HEK293 (cell line): Measurements from ENCODE around the gene NPRL2.
A peak's percentile ranks its signal among the peaks of the same experiment; 100 is the strongest.

Source experiments
- CTCF ChIA-PET: fragments of 350-600 bp; formaldehyde crosslinking; extraction: SDS; loops from one replicate; lab custom pipeline; 2021; ENCODE audit warnings: antibody characterized with exemption; lab: Yijun Ruan, JAX
- POLR2A ChIA-PET: fragments of 300-600 bp; formaldehyde crosslinking; extraction: SDS; loops from one replicate; lab custom pipeline; 2020; ENCODE audit warnings: antibody characterized with exemption, inconsistent platforms; lab: Yijun Ruan, JAX
- H3K27ac ChIP-seq: fragments of 200-500 bp; sonication (Bioruptor generic); 2 replicates; pipeline ENCODE4 v1.5.1; 2014; ENCODE audit warnings: low read depth, low read length, control low read depth, inconsistent platforms; ENCODE audit errors: extremely low read depth
- H3K36me3 ChIP-seq, 2 experiments: fragments of 200-500 bp in 1 of 2; sonication (Bioruptor generic) in 1 of 2; 1 replicate in 1 of 2; 2 replicates in 1 of 2; pipeline ENCODE4 v1.5.1; 2014 to 2017; ENCODE audit warnings: inconsistent platforms in 2 of 2, low read length in 2 of 2; ENCODE audit not compliant: control insufficient read depth in 2 of 2, insufficient read depth in 1 of 2
- H3K4me1 ChIP-seq: fragments of 200-500 bp; sonication (Bioruptor generic); 2 replicates; pipeline ENCODE4 v1.5.1; 2014; ENCODE audit warnings: mild to moderate bottlenecking, low read length, inconsistent platforms; ENCODE audit not compliant: control insufficient read depth, insufficient read depth
- H3K4me3 ChIP-seq: 2 replicates; pipeline ENCODE4 v1.5.1; 2011; ENCODE audit warnings: low read depth, mild to moderate bottlenecking, control low read depth, low read length, moderate library complexity
- H3K9me3 ChIP-seq: fragments of 200-500 bp; sonication (Bioruptor generic); 2 replicates; pipeline ENCODE4 v1.5.1; 2014; ENCODE audit warnings: low read depth, low read length, inconsistent platforms; ENCODE audit not compliant: control insufficient read depth, insufficient read depth
- BCL11A ChIP-seq: fragments of 450-650 bp; formaldehyde crosslinking; IDR thresholded peaks from 2 replicates; pipeline ENCODE4 v1.5.1; 2016; ENCODE audit warnings: low read depth, missing biosample characterization, missing genetic modification characterization
- GLIS1 ChIP-seq: fragments of 450-650 bp; formaldehyde crosslinking; IDR thresholded peaks from 2 replicates; pipeline ENCODE4 v1.5.1; 2016; ENCODE audit warnings: missing biosample characterization, missing genetic modification characterization
- GLIS2 ChIP-seq: fragments of 450-650 bp; formaldehyde crosslinking; IDR thresholded peaks from 2 replicates; pipeline ENCODE4 v1.5.1; 2016; ENCODE audit warnings: missing biosample characterization, missing genetic modification characterization
- KLF1 ChIP-seq: fragments of 450-650 bp; formaldehyde crosslinking; IDR thresholded peaks from 2 replicates; pipeline ENCODE4 v1.5.1; 2016; ENCODE audit warnings: missing biosample characterization, missing genetic modification characterization
- OVOL3 ChIP-seq: fragments of 450-650 bp; formaldehyde crosslinking; IDR thresholded peaks from 2 replicates; pipeline ENCODE4 v1.5.1; 2016; ENCODE audit warnings: missing biosample characterization, missing genetic modification characterization
- PRDM1 ChIP-seq: fragments of 450-650 bp; formaldehyde crosslinking; IDR thresholded peaks from 2 replicates; pipeline ENCODE4; 2016; ENCODE audit warnings: missing biosample characterization, missing genetic modification characterization
- SCRT1 ChIP-seq: fragments of 450-650 bp; formaldehyde crosslinking; IDR thresholded peaks from 2 replicates; pipeline ENCODE4 v1.5.1; 2016; ENCODE audit warnings: missing biosample characterization, missing genetic modification characterization, borderline replicate concordance
- TRIM28 ChIP-seq: IDR thresholded peaks from 2 replicates; pipeline ENCODE4 v1.6.1; 2011; ENCODE audit warnings: low read length, control low read depth, borderline replicate concordance
- ZBTB1 ChIP-seq: fragments of 450-650 bp; formaldehyde crosslinking; IDR thresholded peaks from 2 replicates; pipeline ENCODE4 v1.5.1; 2016; ENCODE audit warnings: missing biosample characterization, missing genetic modification characterization
- ZBTB20 ChIP-seq: fragments of 450-650 bp; formaldehyde crosslinking; IDR thresholded peaks from 2 replicates; pipeline ENCODE4 v1.5.1; 2016; ENCODE audit warnings: missing biosample characterization, missing genetic modification characterization
- ZFP69B ChIP-seq: fragments of 450-650 bp; formaldehyde crosslinking; IDR thresholded peaks from 2 replicates; pipeline ENCODE4 v1.5.1; 2016; ENCODE audit warnings: missing biosample characterization, missing genetic modification characterization
- ZIC2 ChIP-seq: fragments of 450-650 bp; formaldehyde crosslinking; IDR thresholded peaks from 2 replicates; pipeline ENCODE4 v1.5.1; 2016; ENCODE audit warnings: missing biosample characterization, missing genetic modification characterization
- ZNF157 ChIP-seq: fragments of 450-650 bp; formaldehyde crosslinking; IDR thresholded peaks from 2 replicates; pipeline ENCODE4 v1.5.1; 2016; ENCODE audit warnings: missing biosample characterization, missing genetic modification characterization
- ZNF16 ChIP-seq: fragments of 450-650 bp; formaldehyde crosslinking; IDR thresholded peaks from 2 replicates; pipeline ENCODE4 v1.5.1; 2016; ENCODE audit warnings: low read depth, missing biosample characterization, missing genetic modification characterization
- ZNF248 ChIP-seq: fragments of 450-650 bp; formaldehyde crosslinking; IDR thresholded peaks from 2 replicates; pipeline ENCODE4 v1.5.1; 2017; ENCODE audit warnings: missing biosample characterization, missing genetic modification characterization
- ZNF626 ChIP-seq: fragments of 450-650 bp; sonication (Bioruptor Pico); formaldehyde crosslinking; IDR thresholded peaks from 2 replicates; pipeline ENCODE4 v1.5.1; 2018; ENCODE audit warnings: missing biosample characterization, missing genetic modification characterization, inconsistent platforms
- ZNF658 ChIP-seq: fragments of 450-650 bp; formaldehyde crosslinking; IDR thresholded peaks from 2 replicates; pipeline ENCODE4; 2016; ENCODE audit warnings: missing biosample characterization, missing genetic modification characterization
- ZNF670 ChIP-seq: fragments of 450-650 bp; formaldehyde crosslinking; IDR thresholded peaks from 2 replicates; pipeline ENCODE4 v1.5.1; 2016; ENCODE audit warnings: missing biosample characterization, missing genetic modification characterization, low read depth
- ZNF701 ChIP-seq: fragments of 450-650 bp; formaldehyde crosslinking; IDR thresholded peaks from 2 replicates; pipeline ENCODE4 v1.5.1; 2016; ENCODE audit warnings: missing biosample characterization, missing genetic modification characterization
- ZNF768 ChIP-seq: fragments of 450-650 bp; formaldehyde crosslinking; IDR thresholded peaks from 2 replicates; pipeline ENCODE4 v1.5.1; 2018; ENCODE audit warnings: missing biosample characterization, mild to moderate bottlenecking, missing genetic modification characterization
- TF ChIP-seq, protein P1 (sequence below): fragments of 450-650 bp; formaldehyde crosslinking; IDR thresholded peaks from 2 replicates; pipeline ENCODE4 v1.5.1; 2016; ENCODE audit warnings: missing biosample characterization, missing genetic modification characterization
- TF ChIP-seq, protein P2 (sequence below): fragments of 450-650 bp; formaldehyde crosslinking; IDR thresholded peaks from 2 replicates; pipeline ENCODE4 v1.5.1; 2016; ENCODE audit warnings: missing biosample characterization, missing genetic modification characterization
- TF ChIP-seq, protein P3 (sequence below): fragments of 450-650 bp; formaldehyde crosslinking; IDR thresholded peaks from 2 replicates; pipeline ENCODE4 v1.5.1; 2017; ENCODE audit warnings: missing biosample characterization, missing genetic modification characterization

The NPRL2 gene

DNA sequence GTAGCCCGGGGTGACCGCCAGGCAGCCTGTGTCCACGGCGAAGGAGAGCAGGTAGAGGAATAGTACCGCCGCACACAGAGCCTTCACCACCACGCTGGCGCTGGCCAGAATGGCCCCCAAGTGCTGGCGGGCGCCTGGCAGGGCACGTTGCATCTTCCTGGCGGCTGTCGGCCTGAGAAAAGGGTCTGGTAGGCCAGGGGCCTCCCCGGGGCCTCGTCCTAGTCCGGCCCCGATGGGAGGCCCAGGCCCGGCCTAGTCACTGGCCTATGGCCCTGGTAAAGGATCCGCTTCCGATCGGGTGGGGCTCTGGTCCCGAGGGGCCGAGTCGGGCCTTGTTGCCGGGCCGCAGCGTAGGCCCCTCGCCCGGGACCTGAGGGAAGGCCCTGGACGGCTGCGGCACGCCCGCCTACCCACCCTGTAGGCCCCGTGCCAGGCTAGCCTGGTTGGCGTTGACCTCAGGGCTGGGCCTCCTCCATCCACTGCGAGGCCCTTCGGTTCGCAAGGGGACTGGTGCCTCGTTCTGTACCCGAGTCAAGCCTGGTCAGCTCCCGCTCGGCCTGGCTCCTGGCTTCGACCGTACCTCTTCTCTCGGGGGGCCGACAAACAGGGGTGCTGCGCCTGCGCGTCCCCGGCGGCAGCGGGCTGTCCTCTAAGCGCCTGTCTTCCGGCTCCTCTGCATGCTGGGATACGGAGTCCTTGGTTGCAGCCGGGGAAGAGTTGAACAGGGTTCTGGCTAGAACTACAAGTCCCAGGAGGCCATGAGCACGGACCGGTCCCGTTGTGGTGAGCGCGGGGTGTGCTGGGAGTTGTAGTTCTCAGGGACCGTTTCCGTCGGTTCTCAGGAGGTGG, 8.6 kb upstream of the NPRL2 start, which contains the start of gene TMEM115 (continued):
- TF ChIP-seq OVOL3 (tag by site-specific recombination) (0 out of 2 replicates have a peak, but pooled peaks have one; percentile 25), ZNF768 (no peak), SCRT1 (no peak), ZNF701 (tag by site-specific recombination) (no peak), ZNF658 (no peak), ZNF670 (tag by site-specific recombination) (no peak), ZNF626 (no peak), PRDM1 (tag by site-specific recombination) (no peak), KLF1 (tag by site-specific recombination) (peak; percentile 67), ZBTB20 (peak; percentile 96), ZFP69B (tag by site-specific recombination) (no peak), ZBTB1 (no peak), BCL11A (no peak), ZNF16 (tag by site-specific recombination) (no peak), ZNF248 (tag by site-specific recombination) (no peak), ZNF157 (tag by site-specific recombination) (no peak)
- TF ChIP-seq, protein P1, sequence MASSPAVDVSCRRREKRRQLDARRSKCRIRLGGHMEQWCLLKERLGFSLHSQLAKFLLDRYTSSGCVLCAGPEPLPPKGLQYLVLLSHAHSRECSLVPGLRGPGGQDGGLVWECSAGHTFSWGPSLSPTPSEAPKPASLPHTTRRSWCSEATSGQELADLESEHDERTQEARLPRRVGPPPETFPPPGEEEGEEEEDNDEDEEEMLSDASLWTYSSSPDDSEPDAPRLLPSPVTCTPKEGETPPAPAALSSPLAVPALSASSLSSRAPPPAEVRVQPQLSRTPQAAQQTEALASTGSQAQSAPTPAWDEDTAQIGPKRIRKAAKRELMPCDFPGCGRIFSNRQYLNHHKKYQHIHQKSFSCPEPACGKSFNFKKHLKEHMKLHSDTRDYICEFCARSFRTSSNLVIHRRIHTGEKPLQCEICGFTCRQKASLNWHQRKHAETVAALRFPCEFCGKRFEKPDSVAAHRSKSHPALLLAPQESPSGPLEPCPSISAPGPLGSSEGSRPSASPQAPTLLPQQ (tag by site-specific recombination), result no peak
- TF ChIP-seq, protein P2, sequence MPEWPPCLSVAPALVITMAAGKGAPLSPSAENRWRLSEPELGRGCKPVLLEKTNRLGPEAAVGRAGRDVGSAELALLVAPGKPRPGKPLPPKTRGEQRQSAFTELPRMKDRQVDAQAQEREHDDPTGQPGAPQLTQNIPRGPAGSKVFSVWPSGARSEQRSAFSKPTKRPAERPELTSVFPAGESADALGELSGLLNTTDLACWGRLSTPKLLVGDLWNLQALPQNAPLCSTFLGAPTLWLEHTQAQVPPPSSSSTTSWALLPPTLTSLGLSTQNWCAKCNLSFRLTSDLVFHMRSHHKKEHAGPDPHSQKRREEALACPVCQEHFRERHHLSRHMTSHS (tag by site-specific recombination), result no peak
- TF ChIP-seq, protein P3, sequence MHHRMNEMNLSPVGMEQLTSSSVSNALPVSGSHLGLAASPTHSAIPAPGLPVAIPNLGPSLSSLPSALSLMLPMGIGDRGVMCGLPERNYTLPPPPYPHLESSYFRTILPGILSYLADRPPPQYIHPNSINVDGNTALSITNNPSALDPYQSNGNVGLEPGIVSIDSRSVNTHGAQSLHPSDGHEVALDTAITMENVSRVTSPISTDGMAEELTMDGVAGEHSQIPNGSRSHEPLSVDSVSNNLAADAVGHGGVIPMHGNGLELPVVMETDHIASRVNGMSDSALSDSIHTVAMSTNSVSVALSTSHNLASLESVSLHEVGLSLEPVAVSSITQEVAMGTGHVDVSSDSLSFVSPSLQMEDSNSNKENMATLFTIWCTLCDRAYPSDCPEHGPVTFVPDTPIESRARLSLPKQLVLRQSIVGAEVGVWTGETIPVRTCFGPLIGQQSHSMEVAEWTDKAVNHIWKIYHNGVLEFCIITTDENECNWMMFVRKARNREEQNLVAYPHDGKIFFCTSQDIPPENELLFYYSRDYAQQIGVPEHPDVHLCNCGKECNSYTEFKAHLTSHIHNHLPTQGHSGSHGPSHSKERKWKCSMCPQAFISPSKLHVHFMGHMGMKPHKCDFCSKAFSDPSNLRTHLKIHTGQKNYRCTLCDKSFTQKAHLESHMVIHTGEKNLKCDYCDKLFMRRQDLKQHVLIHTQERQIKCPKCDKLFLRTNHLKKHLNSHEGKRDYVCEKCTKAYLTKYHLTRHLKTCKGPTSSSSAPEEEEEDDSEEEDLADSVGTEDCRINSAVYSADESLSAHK (tag by site-specific recombination), result no peak

DNA sequence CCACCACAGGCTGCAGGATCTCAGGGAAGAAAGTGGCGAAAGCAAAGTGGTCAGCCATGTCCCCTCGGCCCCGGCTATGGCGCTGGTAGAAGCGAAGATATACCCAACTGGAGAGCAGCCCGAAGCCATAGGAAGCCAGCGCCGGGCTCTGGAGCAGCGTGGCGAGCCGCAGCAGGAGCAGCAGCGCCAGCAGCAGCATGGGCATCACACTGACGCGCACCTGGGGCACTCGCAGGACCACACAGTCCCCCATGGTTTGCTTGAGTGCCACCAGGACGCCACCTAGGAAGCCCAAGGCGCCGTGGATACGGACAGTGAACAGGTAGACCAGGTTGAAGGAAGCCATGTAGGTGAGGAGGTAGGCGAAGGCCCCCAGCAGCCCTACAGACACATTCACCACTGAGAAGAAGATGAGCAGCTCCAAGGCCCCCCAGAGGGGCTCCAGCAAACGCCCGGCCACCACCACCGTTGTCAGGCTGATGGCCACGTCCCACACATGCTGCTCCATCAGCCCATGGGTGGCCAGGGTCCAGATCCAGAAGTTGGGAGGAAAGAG, 7.9 kb upstream of the NPRL2 start:
- peak overlapping the region; percentile 84 for H3K27ac ChIP-seq
- H3K9me3 ChIP-seq, result no peaks in the 10 kb centered on the region
- peaks cover 0 to 53% of the 10 kb centered on the region in 2 experiments; a peak in 1 of 3 replicates for H3K36me3 ChIP-seq
- ChIA-PET CTCF (no interaction called here), POLR2A (no interaction called here)
- H3K4me3 ChIP-seq, result peak overlapping the region; percentile 82
- peak; percentile 25; the same call in 1 of the 2 replicates for TF ChIP-seq GLIS1 (tag by site-specific recombination)
- TF ChIP-seq ZIC2 (tag by site-specific recombination), result peak; percentile 65
- TF ChIP-seq TRIM28, result no peak
- peak; percentile 55 for TF ChIP-seq GLIS2 (tag by site-specific recombination)
- no peaks in the 10 kb centered on the region for H3K4me1 ChIP-seq
